GM12875 (cell line): ENCODE measurements around the gene MMP2.

Experiments
- H3K4me3 ChIP-seq: one replicate; pipeline ENCODE4 v1.5.1; 2011; ENCODE audit warnings: low read depth, low read length, control low read depth
- CTCF ChIP-seq: IDR thresholded peaks from 2 replicates; pipeline ENCODE4 v1.5.1; 2011; ENCODE audit warnings: low read depth, mild to moderate bottlenecking, control low read depth, inconsistent platforms, low read length, moderate library complexity, borderline replicate concordance; ENCODE audit not compliant: insufficient read depth

The MMP2 gene

DNA sequence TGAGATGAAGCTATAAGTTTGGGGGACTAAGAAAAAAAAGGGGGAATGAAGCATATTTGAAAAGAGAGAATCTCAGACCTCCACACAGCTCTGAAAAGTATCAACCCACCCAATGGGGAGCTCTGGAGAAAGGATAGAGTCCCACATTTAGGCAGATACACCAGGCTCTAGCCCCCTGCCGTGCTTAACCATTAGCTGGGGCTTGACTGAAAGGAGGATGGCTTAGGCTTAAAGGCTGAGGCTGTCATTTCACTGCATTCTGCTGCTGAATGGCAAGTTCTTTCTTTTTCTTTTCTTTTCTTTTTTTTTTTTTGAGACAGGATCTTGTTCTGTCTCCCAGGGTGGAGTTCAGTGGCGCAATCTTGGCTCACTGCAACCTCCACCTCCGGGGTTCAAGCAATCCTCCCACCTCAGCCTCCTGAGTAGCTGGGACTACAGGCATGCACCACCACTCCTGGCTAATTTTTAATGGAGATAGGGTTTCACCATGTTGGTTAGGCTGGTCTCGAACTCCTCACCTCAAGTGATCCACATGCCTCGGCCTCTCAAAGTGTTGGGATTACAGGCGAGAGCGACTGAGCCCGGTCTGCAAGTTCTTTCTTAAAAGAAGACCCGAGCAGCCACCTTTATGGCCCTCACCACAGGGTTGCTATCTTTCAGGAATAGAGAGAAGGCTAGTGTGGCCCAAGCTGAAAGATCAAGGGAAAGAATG is 9.0 kb upstream of the MMP2 start:
- no peak for TF ChIP-seq CTCF

DNA sequence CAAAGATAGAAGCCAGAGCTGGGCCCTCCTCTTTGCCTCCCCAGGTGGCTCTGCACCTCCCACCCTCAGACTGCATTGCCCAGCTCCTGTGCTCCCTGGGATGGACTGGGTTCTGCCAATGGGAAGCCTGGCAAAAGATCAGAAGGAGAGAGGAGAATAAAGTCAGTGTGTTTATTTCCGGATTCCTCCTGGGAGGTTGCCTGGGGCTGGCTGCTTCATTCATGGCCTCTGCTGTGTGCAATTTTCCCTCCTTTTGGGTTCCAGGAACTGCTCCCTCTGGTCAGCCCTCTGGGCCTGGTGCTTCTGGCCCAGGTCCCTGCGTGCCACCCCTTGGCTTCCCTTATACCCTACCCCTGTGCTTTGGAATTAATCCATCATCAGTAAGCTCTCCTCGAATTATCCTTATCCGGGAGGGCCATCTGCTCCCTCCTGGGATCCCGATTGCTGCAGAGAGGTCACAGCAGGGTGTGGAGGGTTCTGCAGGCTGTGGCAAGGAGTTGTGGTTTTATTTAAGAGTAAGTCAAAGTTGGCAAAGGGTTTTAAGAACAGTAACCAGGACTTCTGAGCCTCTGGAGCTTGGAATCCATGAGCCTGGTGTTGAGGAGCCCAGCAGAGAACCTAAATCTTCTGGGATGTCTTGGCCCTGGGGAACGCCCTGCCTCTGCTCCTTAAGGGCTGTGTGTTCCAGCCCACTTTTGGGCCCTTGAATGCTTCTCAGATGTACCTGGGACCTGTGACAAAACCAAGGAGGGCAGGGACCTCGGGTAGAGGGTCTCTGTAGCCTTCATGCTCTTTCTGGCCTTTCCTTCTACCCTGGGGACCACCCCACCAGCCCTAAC is 8.2 kb upstream of the MMP2 start:
- no peak overlapping the region for H3K4me3 ChIP-seq
- no peak for TF ChIP-seq CTCF

More for the DNA sequence above, 9.0 kb upstream of the MMP2 start:
- no peak overlapping the region for H3K4me3 ChIP-seq

- H3K4me3 ChIP-seq = no peak overlapping the region
- no peak for TF ChIP-seq CTCF
Measured at GRCh38 chr16:55471448-55472097, 7.4 kb upstream of the MMP2 start.

GRCh38 chr16:55473587-55473986 is 5.4 kb upstream of the MMP2 start:
- TF ChIP-seq CTCF = no peak
- no peak overlapping the region for H3K4me3 ChIP-seq

GRCh38 chr16:55474821-55475220 is 4.2 kb upstream of the MMP2 start:
- TF ChIP-seq CTCF = no peak
- no peak overlapping the region for H3K4me3 ChIP-seq

- no peak overlapping the region for H3K4me3 ChIP-seq
- TF ChIP-seq CTCF = no peak
Measured at GRCh38 chr16:55475919-55476318, 3.1 kb upstream of the MMP2 start.
